Muscle of arm (tissue), 14 donors: Measurements from ENCODE around the gene GABRQ. TPM values are rescaled to one million over a fixed set of nuclear protein-coding genes. Genes with fewer than 3 reads are reported as not detected.

ENCODE experiments used
- DNase-seq: peaks from one replicate; pipeline ENCODE4 v3.0.0-alpha.2; 2013
- long read RNA-seq, 11 donors: transcript quantifications; one replicate each; lab custom pipeline, GENCODE V29; 2026
- polyA plus RNA-seq, 12 donors: library from polyadenylated mRNA; unstranded; fragments of 120-200 nt; gene quantifications; one replicate each; pipeline ENCODE4 v1.2.1, GENCODE V29; 2013; ENCODE audit not compliant: insufficient read length in 12 of 12

Gene GABRQ
- 1 to 10 TPM in 11 of 12 donors, not detected in 1; 1.2 to 2.6 (median 1.6) TPM for polyA plus RNA-seq
- long read RNA-seq, donor 1: 0 reads
- long read RNA-seq, donor 2, full-length matches to known transcripts: 1 of 1 reads
- long read RNA-seq, donor 2, partial matches to known transcripts: 0 of 1 reads
- long read RNA-seq, donor 2, other reads (novel, unspliced or antisense): 0 of 1 reads
- long read RNA-seq, donor 3, full-length matches to known transcripts: 1 of 1 reads
- long read RNA-seq, donor 3, partial matches to known transcripts: 0 of 1 reads
- long read RNA-seq, donor 3, other reads (novel, unspliced or antisense): 0 of 1 reads
- long read RNA-seq, donor 4: 0 reads
- long read RNA-seq, donor 5: 0 reads
- long read RNA-seq, donor 6: 0 reads
- long read RNA-seq, donor 7: 0 reads
- long read RNA-seq, donor 8: 0 reads
- long read RNA-seq, donor 9: 0 reads
- long read RNA-seq, donor 10, full-length matches to known transcripts: 1 of 1 reads
- long read RNA-seq, donor 10, partial matches to known transcripts: 0 of 1 reads
- long read RNA-seq, donor 10, other reads (novel, unspliced or antisense): 0 of 1 reads
- long read RNA-seq, donor 11: 0 reads

DNA sequence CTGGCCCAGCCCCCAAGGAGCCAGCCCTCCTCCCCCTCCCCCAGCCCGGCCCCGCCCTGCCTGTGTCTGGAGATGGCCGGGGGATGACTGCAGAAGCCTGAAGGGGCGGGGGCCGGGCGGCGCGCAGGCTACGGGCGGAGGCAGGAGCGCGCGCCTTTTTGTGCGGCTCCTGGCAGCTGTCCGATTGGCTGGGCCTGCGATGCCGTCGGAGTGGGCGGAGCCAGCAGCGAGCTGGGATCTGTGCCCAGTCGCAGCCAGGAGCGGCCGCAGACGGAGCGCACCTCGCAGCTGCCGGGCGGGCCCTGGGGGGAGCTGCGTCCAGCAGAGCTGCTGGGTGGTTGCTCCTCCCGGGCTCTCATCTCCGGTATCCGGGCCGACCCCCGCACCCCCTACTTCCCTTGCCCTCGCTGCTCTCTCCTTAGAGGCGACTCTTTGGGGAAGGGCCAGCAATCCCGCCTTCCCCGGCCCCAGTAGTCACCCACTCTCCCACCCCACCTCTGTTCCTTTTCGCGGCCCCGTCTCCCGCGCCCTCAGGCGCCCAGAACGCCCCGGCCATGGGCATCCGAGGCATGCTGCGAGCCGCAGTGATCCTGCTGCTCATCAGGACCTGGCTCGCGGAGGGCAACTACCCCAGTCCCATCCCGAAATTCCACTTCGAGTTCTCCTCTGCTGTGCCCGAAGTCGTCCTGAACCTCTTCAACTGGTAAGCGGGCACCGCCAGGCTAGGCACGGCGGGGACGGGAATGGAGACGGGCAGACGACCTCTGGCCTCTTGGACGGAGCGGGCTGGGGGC is at the start of gene GABRQ:
Gene GABRQ (plus strand): TSS at position 247 of the 794 bp plus-strand sequence. CDS start 308 bp downstream, at position 555.
- DNase-seq: peak; percentile 65

DNA sequence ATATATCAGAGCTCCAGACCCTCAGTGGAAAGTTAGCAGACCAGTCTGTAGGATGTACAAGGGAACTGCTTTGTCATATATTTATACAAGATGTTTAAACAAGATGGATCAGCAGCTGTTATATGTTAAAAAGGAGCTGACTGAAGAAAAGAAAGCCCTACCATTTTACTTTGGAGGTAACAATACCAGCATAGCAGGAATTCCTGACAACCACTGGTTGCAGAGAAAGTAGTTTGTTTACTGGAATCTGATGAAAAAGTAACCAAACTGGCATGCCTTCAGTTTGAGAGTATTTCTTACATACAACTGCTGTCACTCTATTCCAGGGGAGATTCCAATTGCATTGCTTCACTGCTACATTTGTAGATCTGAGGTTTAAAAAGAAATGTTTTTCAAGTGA is 49.5 kb upstream of the GABRQ start:
- DNase-seq: no peak

DNA sequence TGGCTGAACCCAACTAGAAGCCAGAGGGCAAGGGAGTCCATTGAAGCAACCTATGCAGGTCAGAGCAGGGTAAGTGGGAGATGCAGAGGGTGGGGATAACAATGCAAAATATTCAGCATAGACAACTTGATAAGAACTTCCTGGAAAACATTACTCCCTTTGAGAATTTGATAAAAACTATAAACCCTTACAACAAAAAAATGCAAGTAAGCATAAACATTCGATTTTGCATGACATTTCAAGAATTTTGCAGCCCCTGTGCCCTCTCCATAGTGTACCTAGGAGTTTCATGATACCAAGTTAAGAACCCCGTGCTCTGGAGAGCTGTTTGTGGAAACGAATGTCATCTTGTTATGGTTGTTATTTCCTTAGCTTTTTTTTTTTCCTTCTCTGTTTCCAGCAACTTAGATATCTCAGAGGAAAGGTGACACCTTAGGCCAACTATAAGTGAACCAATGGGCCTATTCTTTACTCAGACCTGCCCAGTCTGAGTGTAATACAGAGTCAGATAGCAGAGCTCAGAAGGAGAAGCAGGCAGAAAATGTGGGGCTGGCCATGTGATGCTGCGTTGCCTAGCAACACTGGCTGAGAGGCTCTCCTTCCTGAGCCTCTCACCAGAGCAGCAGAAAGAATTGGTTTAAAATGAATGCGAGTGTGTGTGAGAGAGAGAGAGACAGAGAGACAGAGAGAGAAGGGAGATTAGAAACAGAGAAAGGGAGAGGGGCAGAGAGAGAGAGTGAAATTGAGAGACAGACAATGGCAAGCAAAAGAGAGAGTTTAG is 36.7 kb upstream of the GABRQ start:
- no peak for DNase-seq

DNA sequence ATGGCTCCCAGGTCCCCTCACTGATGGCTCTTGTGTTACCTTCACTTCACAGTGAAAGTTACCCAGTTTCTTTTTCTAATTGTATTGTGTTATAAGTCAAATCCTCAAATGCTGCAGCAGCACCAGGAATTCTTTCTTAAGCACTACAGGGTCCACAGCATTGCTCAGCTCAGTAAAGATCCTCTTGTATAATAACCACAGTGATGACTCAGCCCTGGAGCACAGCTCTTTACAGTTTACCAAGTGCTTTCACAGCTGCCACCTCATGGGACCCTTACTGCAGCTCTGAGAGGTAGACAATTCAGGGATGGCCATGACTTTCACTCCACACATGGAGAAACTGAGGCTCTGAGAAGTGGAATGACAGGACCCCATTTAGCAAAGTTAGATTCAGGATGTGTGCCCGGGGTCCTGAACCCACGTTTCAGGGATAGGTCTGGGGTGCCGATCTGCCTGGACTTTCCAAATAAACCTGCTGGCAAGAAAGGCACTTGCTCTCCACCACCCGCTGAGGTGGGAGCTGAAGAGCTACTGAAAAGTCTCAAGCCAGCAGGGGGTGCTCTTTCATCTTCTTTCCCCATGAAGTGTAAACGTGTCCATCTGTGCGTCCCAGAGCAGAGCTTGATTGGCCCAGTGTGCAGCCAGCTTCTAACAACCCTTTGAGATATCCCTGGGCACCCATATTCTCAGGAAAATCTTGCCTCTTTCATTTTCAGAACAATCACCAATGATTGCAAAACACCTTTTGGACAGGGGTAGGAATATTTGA is 35.7 kb upstream of the GABRQ start:
- no peak for DNase-seq

DNA sequence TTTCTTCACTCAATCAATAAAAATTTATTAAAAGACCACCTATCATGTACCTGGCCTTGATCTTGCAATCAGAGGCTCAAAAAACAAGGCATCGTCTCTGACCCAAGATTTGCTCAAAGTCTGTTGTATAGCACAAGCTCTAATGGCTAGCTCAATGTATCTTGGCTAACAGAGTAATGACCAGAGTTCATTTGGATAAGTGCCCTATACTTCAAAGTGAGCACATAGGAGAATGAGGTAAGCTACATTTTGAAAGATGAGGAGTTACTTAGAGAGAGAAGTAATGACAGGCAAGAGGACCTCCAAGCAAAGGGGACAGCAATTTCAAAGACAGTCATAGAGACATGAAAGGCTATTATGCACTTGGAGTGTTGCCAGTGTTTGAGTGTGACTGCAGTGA is 22.9 kb upstream of the GABRQ start:
- no peak for DNase-seq

DNA sequence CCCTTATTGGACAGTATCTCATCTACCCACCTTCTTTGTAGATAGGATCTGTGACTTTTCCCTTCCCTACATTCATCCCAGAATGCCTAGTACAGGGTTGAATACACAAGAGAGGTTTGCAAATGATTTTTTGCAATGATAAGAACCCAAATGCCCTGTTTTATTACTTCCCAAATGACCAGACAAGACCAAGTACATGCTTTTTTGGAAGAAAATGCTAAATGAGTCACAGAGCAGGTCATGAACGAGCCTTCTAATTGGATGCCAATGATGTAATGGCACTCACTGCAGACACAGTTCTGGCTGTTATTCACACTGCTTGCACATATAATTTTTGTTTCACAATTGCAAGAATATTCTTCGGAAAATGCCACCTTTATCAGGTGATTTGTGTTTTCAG is 17.8 kb upstream of the GABRQ start:
- no peak for DNase-seq

DNA sequence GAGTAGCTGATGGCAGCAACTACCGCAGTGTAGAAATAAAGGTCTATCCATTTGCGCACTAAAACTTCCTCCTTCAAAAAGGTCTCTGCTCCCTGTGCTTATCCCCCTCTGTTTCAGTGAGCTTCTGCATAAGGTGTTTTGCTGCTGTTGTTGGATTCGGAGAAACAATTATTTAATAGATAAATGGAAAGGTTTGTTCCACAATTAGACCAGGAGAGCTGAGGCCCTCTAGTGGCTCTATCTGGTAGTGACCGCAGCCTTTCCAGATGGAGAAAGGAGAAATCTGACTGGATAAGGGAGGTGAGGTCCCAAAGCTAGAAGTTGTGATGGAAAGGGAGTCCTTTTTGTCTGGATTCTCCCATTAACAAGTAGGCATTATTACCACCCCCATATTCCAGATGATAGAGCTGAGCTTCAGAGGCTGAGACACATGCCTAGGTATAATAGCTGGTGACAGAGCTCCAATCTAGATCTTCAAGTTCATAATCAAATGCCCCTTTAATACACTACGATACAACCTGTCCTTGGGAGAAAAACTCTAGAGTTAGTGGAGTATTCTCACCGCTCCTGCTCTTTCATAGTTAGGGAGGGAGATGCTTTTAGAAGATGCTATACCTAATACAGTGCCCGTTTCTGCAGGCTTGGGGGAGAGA is 5.1 kb upstream of the GABRQ start:
- peak; percentile 46 for DNase-seq

DNA sequence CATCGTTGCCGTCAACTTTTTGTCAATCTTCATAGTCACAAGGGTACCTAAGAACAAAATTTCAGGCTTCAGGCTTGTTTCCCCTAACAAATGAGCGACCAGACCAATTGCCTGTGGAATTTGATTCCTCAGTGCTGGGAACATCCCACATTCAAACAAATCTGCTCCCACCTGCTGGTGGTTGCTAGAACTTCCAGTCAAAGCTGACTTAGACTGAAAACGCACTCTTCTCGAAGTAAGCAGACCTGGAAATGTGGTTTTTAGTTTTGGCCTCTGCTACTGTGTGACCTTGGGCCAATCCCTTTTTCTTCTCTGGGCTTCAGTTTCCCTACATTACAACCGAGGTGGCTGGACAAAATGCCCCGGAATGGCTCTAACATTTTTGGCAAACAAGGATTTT is 1.8 kb upstream of the GABRQ start:
- DNase-seq: peak; percentile 59

DNA sequence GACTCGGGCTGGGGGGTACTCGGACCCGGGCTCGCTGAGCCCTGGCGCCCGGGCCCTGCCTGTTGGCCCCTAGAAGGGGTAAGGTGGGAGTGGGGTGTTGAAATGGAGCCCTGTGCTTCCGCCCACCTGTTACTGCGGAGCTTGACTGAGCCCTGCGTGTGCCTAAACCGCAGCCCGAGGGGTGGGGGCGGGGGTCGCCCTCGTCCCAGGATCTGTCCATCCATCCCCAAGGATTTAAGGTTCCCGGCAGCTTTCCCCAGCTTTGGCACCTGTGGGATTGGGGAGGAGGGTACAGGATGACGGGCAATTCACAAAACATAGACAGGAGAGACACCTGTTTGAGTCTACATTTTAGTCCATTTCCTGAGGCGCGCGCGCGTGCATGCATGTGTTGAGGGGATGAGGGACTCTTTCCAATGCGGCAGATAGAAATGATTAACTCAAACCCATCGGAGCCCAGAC is 779 bp downstream of the GABRQ start:
- DNase-seq: no peak

DNA sequence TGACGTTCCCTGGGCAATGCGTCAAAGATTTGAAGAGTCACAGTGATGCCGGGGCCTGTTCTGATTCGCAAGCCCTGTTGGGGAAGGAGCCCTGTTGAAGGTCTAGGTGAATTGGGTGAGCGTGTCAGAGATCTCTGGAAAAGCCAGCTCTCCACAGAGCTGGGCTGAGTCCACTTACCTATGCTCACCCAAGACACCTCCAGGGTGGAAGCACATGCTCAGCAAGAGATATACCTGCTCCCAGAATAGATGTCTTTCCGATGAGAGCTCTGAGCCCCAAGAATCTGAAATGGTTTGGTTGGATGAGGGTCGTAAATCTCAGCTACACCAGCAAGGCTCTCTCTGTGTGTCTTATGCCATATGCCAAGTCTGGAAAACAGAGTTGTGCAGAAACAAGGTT is 1.7 kb downstream of the GABRQ start:
- no peak for DNase-seq

DNA sequence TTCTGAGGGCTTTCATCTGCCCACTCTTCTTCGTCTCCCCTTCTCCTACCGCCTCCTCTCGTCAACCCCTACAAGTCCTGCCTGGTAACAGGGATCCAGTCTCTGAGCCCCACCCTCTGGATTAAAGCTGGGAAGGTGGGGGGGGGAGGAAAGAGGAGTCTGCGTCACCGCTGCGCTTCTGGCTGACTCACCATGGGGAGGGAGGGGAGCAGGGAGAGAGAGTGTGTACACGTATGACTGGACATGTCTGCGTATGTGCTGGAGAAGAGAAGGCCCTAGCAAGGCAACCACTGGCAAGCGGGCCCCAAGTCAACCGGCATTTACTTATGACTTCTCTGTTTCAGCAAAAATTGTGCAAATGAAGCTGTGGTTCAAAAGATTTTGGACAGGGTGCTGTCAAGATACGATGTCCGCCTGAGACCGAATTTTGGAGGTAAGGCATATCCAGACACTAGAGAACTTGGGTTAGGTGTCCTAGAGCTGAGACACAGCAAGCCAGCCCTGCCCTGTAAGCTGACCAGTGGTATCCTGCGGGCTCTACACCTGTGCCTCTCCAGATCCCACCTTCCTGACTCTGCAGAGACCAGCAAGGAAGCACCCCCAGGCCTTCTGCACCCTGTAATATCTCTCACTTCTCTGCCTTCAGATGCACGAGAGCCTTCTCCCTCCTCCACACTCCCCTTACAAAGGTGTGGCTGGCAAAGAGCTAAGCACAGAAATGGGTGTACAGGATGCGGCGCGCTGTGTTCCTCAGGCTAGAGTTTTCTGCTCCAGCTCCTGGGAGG is 2.5 kb downstream of the GABRQ start:
- DNase-seq: no peak

DNA sequence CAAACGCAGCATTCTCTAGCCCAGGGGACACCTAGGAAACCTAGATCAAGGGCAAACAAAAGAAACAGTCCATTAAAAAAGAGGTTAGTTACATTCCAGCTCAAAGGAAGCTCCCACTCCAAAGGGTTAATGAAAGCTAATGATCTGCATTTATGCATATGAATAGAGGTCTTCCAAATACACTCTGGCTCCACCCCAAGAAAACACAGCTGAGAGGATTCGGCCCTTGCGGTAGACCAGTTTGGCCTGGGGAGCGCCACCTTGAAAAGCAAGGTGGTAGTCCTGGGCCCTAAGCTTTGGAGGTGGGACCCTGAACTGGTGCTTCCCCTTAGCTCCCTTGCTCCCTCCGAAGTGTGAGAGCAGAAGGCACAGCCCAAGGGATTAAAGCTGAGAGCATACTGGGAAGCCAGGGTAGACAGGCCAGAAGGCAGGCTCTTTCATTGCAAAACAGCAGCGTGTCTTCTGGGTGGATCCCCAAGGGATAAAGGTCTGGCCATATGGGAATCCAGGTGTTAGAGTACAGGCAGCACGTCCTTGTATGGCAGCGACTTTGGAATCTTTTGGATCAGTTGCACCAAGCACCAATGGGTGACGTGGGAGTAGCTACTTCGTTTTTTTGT is 3.7 kb downstream of the GABRQ start:
- no peak for DNase-seq

DNA sequence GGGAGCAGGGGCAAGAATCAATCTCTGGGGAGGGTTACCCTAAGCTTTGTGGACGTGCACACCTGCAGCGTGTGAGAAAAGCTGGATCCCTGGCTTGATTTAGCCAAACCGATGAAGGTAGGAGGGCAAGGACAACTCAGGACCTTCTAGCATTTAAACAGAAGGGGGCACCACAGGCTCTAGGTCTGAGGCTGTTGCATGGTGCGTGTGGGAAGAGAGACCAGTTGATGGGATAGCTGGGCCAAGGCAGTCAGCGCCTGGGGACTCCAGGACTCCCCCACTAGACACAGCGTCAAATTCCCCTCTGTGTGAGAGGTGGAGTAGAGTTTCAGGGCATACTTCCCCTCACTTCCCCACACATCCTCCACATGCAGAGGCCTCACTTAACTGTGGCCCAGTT is 4.3 kb downstream of the GABRQ start:
- DNase-seq: no peak

DNA sequence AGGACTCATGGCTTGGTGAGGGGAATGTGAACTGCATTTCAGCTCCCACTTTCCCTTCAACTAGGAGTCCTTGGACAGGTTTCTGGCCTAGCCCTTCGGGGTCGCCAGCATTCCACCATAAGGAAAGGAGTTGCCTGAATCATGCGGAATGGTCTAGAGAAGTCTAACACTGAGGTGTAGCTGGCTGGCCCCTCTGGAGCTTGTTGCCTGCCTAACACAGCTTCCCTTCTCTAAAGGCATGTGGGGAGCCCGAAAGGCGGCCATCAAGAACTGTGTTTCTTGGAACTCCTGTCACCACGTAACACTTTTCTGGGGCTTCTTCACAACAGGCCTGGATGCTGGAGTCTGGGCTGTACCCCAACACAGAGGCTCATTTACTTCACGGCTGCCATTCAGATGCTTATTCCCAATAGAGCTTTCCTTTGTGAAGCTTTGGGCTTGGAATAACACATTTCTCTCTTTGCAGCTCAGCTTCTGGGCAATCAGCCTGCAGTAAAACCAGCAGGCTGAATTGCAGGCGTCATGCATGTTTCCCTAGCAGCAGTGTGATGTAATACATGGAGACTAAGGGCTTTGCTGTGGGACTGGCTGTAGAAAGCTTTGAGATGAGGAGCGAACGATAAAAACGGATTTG is 5.4 kb downstream of the GABRQ start:
- DNase-seq: no peak

DNA sequence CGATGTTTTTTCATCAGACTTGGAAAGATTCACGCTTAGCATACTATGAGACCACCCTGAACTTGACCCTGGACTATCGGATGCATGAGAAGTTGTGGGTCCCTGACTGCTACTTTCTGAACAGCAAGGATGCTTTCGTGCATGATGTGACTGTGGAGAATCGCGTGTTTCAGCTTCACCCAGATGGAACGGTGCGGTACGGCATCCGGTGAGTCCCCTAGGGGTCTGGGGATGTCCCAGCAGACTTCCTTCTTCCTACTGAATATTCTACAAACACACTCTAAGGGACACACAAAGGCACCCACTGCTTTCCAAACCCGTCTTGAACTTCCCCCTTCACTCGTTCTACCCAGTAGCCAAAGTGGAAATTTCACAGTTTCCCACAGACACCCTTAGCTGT is 9.3 kb downstream of the GABRQ start:
- DNase-seq: no peak

DNA sequence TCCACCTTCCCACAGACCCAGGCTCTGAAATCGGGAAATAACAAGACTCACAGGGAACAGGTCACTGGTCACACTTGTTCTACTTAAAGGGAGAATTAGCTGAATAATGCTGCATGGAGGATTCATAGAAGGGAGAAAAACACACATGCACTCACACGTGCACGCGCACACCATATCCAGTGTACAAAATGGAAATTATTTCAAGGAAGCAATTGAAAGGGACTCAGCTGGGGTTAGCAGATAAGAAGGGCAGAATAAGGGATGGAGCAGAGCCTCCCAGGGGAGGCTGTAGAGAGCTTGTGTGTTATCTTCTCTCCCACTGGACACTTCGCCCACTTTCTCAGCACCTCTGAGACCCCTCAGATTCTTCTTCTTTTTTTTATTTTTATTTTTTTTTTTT is 10.3 kb downstream of the GABRQ start:
- DNase-seq: no peak

DNA sequence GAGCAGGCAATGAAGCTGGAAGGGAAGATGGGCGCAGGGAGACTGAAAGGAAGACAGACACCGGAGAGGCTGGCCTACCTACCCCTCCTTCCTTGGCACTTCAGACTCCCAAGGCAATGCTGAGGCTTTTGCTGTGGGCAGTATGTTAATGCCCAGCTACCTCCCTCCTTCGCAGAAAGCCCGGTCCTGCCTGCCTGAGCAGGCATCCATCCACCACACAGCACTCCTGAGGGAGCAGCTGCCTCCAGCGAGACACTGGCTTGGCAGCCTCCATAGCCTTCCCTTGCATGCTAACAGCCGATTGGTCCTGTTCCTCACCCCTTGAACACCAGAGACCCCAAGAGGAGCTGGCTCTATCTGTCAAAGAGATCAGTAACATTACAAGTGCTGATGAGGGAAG is 14.4 kb downstream of the GABRQ start:
- DNase-seq: no peak

DNA sequence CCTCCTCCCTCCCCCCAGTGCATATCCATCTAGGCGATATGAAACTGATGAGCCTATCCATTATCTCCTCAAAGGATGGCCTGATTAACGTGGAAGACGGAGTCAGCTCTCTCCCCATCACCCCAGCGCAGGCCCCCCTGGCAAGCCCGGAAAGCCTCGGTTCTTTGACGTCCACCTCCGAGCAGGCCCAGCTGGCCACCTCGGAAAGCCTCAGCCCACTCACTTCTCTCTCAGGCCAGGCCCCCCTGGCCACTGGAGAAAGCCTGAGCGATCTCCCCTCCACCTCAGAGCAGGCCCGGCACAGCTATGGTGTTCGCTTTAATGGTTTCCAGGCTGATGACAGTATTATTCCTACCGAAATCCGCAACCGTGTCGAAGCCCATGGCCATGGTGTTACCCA is 14.8 kb downstream of the GABRQ start:
- no peak for DNase-seq

DNA sequence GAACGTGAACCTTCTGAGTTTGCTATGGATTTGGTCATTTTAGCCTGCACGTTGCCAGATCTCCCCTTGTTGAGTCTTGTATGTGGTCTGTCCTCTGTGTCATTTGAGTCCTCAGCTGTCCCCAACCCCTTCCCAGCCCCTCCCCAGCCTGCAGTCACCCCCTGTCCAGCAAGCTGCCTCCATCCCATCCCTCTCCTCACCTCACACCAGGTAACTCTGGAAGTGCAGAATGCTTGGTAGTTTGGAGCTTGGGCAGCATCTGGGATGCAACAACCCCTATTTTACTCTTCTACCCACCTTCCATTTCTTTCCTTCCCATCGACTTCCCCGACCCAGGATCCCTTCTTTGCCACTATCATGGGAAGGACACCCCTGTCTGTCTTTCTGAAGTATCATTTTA is 18.4 kb downstream of the GABRQ start:
- no peak for DNase-seq
